NCI-H2227 treated with DMSO at 0.1 percent for 48 hours (cell line): ENCODE measurements around the gene STK16.
A peak's percentile ranks its signal among the peaks of the same experiment; 100 is the strongest.
"Not testable (repeated sequence)": the region's sequence is repeated elsewhere in the genome, so short reads cannot be mapped to it uniquely, and the experiment has no call there.

Experiments
- DNase-seq: peaks from one replicate; lab custom pipeline; 2025; lab: John Stamatoyannopoulos, UW

Gene STK16

DNA sequence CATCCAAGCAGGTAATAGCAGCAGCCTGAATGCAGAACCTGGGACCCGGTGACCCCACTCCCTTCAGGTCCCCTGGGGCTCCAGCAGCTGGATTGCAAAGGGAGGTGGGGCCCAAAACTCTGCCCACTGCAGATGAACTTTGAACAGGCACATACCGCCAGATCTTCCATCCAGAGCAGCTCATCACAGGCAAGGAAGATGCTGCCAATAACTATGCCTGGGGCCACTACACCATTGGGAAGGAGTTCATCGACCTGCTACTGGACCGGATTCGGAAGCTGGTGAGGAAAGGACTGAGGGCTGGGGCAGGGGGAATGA lies 24.7 kb downstream of the STK16 start:
- DNase-seq = no peak

DNA sequence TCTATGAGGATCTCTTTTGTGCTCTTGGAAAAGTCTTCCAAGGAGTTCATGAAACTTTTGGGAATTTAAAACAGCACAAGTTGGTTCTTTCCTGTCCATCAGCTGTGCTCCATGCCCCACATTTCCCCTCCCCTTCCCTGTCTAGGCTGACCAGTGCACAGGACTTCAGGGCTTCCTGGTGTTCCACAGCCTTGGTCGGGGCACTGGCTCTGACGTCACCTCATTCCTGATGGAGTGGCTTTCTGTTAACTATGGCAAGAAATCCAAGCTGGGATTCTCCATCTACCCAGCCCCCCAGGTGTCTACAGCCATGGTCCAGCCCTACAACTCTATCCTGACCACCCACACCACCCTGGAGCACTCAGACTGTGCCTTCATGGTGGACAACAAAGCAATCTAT lies 25.7 kb downstream of the STK16 start:
- no peak for DNase-seq

DNA sequence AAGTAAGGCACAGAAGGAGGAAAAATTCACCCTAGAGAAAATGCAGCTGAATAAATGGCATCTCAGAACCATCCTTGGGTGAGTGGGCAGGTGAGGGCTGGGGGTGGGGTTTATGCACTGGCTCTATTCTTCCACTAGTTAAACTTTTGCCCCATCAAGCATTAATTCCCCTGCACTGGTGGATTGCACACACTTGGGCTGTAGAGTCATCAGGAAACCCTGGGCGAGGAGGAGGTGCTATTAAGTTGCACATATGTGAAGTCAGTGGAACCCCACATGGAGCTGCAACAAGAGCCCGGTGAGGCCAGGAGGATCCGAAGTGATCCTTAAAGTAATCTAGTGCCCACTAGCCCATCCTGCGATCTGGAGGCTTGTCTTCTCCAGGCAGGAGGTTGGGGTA lies 27.1 kb downstream of the STK16 start:
- DNase-seq = no peak

DNA sequence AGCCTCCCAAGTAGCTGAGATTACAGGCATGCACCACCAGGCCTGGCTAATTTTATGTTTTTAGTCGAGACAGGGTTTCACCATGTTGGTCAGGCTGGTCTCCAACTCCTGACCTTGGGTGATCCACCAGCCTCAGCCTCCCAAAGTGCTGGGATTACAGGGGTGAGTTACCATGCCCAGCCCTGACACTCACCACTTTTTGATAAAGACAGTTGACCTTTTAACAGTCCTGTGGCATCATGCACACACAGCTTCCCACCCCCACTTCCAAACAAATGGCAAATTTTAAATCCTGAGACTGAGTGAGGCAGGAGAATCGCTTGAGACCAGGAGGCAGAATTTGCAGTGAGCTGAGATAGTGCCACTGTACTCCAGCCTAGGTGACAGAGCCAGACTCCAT lies 27.7 kb downstream of the STK16 start:
- DNase-seq = no peak

DNA sequence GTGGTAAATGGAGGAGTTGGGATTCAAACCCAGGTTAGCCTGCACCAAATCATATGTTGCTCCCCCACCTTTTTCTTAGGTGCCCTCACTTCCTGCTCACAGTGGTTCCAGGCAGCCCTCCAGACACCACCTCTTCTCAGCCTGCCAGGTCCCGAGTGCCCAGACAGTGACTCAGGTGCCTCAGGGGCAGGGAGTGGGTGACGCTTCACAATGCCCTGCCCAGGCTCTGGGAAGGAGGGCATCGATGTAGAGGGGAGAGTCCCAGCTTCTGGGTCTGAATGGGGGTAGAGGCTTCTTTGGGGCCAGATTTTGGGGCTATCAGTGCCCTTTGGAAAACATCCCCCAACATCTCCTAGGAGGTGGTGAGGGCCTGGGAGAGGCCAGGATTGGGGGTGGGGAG lies 28.7 kb downstream of the STK16 start:
- no peak for DNase-seq

DNA sequence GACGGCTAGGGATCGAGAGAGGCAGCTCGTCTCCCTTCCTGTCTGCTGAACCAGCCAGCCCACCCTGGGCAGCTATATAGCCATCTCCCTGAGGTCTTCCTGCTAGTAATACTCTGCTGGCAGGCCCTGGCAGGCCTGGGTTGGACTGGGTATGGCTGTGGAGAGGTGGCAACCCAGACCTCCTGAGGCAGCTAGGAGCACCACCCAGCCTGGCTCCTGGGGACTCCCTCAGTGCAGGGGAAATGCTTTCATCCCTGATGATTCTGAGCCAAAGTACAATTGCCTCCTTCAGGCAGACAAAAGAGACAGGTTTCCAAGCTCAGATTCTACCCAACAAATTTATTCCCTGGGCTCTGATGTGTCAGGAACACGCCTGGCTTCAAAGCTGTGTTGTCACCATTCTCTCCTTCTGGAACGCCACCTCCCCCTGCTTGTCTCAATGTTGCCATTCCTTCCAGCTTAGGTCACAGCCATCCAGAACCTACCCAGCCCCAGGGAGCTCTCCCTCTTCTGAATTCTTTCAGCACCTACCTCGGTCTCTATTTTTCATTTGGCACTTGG lies 29.2 kb downstream of the STK16 start:
- DNase-seq = no peak

DNA sequence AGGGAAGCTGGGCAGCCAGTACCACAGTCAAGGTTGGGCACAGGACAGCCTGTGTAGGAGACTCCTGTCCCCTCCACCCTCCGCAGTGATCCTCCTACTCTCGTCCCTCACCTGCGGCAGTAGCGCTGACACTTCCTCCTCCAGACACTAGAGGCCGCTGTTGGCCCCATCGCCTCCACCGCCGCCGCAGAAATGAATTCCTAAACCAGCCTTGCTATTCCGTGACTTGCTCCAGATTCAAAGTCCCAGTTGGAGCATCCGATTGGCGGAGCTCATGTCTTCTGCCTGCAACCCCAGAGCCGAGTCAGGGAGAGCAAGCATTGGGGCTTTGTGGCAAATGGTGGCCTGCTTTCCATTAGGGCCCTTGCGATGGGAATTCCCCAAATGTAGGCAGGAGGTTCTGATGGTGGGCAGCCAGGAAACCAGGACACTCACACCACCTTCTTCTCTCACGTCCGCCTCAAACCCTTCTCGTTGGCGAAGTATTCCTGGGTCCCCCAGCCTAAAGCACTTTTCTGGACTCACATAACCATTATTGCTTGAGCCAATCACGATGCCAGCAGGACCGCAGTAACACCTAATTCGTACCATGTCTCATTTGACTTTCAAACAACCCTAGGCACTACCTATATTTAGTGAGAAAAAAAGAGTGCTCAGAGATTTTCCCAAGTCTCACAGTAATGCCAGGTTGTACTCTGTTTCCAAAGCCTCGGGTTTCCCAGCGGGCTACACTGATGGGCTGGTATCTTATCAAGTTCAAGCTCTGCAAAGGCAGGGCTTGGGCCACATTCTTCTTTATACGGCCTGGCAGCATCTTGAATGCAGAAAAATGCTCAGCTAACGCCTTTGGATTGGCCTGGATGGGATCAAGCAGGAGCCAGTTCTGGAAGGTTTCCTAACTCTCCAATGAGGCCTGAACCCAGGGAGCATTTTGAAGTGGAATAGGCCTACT lies 32.7 kb downstream of the STK16 start:
- peak; percentile 86 for DNase-seq

DNA sequence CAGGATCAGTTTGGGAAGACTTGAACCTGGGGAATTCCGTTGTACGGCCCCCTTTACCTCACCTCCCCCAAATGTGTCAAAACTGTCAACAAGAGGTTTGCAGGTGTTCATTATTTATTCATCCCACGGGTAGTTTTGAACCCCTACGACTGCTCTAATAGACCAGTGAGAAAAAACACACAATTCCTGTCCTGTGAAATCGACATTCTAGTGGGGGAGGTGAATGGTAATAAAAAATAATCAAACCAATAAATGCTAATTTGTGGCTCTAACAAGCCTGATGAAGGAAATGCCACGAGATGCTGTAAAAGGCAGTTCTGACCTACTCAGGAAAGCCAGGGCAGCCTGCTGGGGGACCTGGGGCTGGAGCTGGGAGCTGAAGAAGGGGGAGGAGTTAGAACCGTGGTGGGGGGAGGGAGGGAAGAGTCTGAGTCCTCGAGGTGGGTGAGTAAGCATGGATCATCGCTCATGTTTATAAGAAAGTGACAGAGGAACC lies 33.4 kb downstream of the STK16 start:
- no peak for DNase-seq

DNA sequence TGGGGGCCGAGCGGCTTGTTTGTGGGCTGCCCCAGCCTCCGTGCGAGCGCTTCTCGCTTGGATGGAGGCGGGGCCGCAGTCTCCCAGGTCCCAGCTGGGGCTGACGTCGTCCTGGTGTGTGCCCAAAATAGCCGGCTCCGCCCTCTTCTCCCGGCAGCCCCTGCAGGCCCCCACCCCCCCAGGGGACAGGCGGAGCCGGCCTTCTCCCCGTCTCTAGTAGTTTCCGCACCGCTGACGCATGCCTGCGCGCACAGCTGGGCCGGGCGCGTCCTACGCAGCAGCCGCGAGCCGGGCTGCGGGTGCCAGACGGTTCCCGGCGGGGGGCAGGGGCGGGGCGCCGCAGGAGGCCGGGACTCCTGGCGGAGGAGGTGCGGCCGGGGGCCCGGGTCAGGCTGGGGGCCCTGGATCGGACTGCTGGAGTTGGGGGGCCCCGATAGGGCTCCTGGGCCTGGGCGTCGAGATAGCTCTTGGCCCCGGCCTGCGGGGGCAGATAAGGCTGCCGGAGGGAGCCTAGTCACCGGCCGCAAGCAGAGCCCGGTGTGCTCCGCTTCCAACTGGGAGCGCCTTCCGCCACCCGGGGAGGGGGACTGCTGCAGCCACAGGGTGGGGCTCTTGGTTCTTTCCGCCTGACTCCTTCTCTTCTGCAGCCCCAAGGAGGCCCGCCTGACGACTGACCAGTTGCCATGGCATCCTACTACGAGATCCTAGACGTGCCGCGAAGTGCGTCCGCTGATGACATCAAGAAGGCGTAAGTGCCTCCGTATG lies 34.1 kb downstream of the STK16 start, which contains the start of gene DNAJB2:
TSS of gene DNAJB2 (plus strand) at position 216 of the 765 bp plus-strand sequence. CDS start at position 684, 468 bp downstream.
- peak; percentile 96 for DNase-seq

DNA sequence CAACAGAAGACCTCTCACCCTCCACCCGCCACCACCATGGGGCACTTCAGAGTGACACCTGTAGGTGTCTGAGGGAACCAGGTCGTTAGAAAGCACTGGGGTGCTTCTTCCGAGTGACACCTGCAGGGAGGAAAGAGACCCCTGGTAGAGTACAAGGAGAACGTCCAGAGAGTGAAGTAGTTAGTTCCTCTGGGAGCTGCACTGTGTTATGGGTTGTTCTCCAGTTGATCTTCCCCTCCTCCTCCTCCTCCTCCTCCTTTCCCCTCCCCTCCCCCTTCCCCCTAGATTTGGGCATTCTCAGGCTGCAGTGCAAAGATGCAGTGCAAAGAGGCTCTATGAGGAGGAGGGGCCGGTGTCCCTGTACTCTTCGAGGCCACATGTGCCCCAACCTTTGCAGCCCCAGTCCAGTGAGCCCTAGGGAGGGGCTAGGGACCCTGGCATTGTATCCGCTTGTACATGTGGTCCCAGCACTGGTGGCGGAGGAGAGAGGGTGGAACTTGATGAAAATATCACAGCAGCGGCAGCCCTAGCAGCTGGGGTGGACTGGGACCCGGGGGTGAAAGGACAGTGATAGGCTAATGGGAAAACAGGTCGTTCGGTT lies 34.7 kb downstream of the STK16 start:
- no peak for DNase-seq

DNA sequence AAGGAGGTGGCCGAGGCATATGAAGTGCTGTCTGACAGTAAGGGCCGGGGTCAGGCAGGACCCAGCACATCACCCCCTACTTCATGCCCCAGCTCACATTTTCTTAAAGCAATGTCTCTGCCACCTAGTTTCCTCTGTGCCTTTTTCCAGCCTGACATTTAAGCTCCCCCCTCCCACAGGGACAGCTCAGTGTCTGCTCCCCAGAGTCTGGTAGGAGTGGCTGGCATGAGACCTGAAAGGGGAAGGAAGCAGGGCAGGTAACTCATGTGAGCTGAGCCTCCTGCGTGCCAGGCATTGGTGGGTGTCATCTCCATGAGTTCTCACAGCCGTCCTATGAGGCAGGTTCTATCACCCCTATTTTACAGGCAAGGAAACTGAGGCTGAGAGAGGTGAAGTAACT lies 35.4 kb downstream of the STK16 start:
- no peak for DNase-seq

DNA sequence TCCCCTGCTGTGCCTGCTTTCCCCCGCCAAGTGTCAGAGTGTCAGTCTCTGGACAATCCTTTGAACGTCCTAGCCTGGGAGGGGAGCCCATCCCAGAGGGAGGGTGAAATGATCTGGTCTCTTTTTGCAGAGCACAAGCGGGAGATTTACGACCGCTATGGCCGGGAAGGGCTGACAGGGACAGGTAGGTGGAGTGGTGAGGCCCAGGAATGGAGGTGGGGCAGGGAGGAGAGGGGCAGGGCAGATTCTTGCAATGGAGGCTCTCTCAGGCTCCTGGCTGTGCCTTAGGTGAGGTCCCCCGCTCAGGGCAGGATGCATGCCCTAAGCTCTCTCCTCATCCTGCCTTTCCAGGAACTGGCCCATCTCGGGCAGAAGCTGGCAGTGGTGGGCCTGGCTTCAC lies 36.3 kb downstream of the STK16 start:
- DNase-seq = no peak

DNA sequence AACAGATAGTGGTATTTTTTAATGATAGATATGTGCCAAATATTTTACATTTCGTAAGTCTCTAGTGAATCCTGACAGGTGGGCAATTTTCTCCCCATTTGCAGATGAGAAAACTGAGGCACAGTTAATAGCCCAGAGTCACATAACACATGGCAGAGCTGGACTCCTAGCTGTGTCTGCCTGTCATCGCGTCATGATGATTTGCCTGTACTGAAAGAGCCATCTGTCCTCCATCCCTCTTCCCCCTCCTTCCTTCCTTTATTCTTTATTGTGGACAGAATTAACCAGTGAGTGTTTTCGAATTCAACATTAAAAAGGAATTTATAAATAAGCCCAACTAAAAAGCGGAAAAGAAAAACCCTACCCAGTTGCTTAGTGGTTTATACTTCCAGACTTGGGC lies 37.1 kb downstream of the STK16 start:
- no peak for DNase-seq

DNA sequence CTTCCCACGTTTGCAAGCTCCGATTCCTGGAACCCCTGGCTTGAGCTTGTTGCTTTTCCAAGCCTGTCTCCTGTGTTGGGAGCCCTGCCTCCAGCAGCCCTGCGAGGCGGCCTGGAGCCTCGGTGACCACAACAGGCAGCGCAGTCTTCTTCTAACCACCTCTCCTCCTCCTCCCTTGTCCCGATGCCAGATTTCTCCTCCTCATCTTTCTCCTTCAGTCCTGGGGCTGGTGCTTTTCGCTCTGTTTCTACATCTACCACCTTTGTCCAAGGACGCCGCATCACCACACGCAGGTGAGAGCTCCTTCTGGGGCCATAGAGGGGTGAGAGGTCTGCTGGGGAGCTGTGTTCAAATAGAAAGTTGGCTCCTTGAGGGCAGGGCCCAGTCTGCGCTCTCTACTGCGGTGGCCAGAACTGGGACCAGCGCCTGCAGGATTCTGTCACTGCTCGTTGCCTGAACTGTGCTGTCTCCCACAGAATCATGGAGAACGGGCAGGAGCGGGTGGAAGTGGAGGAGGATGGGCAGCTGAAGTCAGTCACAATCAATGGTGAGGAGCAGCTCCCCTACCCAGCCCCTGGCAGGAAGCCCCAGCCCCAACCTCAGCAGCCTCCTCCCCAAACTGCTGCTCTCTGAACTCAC lies 37.8 kb downstream of the STK16 start:
- DNase-seq = no peak

DNA sequence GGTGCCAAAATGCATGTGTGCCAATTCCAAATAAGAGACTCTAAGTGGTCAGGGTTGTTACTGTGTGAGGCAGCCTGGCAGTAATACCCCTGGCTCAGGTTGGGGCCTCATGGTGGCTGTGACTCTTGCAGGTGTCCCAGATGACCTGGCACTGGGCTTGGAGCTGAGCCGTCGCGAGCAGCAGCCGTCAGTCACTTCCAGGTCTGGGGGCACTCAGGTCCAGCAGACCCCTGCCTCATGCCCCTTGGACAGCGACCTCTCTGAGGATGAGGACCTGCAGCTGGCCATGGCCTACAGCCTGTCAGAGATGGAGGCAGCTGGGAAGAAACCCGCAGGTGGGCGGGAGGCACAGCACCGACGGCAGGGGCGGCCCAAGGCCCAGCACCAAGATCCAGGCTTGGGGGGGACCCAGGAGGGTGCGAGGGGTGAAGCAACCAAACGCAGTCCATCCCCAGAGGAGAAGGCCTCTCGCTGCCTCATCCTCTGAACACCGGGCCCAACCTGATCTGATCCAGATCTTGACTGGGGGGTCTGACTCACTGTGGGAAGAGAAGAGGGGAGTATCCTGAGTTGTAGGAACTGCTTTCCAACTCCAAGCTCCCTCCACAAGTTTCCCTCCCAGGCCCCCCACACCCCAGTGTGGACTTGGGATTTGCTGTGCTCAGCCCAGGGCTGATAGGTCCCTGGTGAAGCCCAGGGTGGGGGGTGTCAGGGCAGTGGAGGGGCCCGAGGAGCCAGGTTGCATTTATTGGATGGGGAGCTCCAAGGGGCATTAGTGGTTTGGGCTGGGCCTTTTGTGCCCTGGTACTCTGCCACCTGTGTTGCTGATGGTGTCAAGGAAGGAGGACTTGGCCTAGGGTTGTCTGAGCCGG lies 39.5 kb downstream of the STK16 start:
- no peak for DNase-seq

DNA sequence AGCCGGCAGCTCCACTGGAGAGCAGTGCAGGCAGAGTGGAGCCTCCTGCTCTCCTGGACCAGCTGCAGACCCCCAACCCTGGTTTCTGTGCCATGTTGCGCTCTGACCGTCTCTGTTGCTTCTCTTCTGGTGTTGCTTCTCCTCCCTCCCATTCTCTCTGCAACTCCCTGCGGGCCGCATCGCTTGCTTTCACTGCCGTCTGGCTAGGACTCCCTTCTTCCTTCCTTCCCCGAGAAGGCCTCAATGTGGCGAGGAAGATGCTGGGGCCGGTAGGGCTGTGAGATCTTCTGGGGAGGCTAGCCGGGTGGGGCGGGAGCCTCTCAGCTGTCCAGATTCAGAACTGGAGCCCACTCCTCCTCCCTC lies 40.1 kb downstream of the STK16 start:
- DNase-seq = no peak

DNA sequence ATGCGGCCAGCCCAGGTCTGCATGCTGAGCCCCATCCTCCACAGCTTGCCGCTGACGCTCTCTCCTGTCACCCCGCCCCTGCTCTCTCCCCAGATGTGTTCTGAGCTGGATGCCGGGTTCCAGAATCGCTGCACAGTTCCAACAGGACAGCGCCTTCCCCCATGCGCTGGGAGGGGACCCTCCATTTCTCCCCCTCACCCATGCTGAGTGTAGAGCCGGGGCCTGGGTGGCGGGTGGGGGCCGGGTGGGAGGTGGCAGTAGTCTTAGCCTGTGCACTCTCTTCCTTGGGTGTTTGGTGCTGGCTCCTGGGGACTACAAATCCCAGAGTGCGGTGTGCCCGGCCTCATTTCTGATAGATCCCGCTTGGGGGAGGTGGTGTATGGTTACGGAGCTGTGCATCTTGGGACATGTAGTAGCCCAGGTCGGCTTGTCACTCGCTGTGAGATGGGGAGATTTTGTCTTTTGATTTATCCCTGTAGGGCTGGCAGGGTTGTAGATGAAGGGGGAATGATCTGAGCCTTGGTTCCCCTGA lies 40.7 kb downstream of the STK16 start:
- DNase-seq = peak; percentile 73

DNA sequence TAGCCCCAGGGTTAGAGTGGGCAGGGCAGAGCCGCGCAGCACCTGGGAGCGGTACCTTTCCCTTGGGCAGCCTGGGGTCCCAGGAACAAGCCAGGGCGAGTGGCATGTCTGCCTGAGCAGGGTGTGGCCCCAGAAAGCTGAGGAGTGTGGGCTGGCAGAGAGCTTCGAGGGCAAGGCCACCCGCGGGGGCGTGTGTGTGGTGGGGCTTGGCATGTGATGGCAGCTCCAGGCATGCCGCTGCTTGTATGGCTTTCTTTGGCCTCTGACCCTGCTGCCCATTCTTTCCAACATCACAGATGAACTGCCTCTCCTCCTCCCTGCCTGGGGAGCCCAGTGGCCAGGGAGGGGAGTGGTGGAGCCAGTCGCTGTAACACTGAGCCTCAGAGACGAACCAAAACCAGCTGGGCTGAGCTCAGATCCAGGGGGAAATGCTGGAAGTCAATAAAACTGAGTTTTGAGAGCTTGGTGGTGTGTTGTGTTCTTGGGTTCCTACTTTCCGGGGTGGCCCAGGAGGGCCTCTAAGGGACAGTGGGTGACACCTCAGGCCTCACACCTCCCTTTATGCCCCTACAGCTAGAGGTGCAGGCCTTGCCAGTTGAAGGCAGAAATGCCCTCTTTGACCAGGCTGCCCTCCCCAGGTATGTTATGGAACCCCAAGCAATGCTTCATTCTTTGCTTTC lies 41.3 kb downstream of the STK16 start:
- DNase-seq = no peak

DNA sequence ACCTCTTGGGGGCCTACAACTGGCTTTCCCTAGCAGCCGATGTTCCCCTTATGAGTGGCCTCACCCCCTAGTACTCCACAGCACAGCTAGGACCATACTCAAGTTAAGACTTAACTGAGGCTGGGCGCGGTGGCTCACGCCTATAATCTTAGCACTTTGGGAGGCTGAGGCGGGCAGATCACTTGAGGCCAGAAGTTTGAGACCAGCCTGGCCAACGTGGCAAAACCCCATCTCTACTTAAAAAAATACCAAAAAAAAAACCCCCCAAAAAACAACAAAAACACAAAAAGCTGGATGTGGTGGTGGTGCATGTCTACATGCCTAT lies 41.8 kb downstream of the STK16 start:
- DNase-seq = not testable (repeated sequence)

DNA sequence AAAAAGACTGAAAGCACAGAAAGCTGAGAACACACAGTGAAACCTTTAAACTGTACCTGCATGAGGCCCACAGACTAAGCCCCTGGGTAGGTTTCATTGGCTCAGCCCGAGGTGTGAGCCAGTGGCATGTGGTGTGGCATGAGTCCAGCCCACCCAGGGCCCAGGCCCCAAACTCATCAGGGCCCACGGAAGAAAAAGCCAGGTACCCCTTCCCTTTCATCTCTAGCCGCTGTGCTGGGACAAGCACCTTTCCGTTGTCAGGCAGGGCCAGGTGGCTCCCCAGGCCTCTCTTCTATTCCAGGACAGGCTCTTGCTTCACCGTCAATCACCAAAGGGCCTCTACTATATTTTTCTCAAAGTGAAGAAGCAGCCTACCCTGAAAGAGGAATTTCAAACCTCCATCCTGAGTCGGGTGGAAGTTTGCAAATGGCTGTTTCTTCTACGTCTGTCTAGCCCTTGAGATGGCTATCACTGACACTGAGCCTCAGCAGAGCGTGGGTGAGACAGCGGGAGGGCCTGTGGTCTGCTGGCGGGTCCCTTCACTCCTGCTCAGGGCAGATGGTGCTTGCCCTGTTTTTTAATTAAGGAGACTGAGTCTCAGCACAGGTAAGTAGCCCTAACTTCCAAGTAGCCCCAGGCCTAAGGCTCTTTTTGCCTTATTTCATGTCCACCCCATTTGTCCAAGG lies 42.4 kb downstream of the STK16 start:
- no peak for DNase-seq
